GM06990 (cell line): ENCODE data around the gene SUSD3.

Experiments
- DNase-seq: peaks from one replicate; pipeline ENCODE4 v3.0.0-alpha.2; 2011; ENCODE audit not compliant: insufficient read length; ENCODE audit errors: extremely low read depth
- H3K27me3 ChIP-seq: replicated peaks from 2 replicates; pipeline ENCODE4 v1.6.0; 2011; ENCODE audit warnings: low read length; ENCODE audit not compliant: control insufficient read depth, insufficient read depth
- H3K36me3 ChIP-seq: 2 replicates; pipeline ENCODE4 v1.5.1; 2011; ENCODE audit warnings: low read length; ENCODE audit not compliant: control insufficient read depth, insufficient read depth
- H3K4me3 ChIP-seq: replicated peaks from 2 replicates; pipeline ENCODE4 v1.5.1; 2011; ENCODE audit warnings: low read depth, mild to moderate bottlenecking, control low read depth, low read length
- TF ChIP-seq, protein P1 (sequence below): IDR thresholded peaks from 2 replicates; pipeline ENCODE4 v1.5.1; 2011; ENCODE audit warnings: low read length, control low read depth, mild to moderate bottlenecking, inconsistent platforms; ENCODE audit not compliant: insufficient read depth, poor library complexity, severe bottlenecking

SUSD3 gene

DNA sequence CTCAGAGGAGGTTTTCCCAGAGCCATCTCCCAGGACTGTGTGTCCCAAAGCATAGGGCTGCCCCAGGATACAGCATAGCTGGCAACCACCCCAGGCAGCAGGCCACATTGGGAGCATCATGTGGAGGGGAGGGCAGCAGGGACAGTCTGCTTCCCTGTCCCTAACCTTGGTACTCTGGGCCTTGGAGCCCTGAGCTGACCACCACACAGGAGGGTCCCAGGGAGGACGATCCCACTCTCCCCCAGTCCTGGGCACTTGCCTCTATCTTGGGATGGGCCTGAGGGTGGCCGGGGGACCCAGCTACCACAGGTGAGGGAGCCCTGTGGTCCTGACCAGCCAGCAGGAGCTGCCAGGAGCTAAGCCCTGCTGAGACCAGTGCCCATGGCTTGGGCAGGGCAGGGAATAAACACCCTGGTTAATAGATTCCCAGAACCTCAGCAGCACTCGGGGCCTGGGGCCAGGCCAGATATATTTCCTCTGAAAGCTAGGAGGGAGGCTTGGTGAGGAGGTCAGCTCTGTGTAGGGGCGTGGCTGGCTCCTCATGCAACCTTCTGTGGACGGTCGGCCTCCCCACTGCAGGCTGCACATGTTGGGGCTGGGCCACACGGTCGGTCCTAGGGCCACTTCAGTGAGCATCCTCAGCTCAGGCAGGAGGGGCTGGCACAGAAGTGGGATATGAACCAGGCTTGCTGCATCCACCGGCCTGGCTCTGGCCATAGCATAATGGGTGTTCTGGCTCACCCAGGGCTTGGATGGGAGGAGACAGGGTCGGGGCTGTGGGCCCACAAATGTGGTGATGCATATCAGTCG is 71.4 kb downstream of the SUSD3 start:
- H3K36me3 ChIP-seq: no peaks in the 10 kb centered on the region
- TF ChIP-seq, protein P1, sequence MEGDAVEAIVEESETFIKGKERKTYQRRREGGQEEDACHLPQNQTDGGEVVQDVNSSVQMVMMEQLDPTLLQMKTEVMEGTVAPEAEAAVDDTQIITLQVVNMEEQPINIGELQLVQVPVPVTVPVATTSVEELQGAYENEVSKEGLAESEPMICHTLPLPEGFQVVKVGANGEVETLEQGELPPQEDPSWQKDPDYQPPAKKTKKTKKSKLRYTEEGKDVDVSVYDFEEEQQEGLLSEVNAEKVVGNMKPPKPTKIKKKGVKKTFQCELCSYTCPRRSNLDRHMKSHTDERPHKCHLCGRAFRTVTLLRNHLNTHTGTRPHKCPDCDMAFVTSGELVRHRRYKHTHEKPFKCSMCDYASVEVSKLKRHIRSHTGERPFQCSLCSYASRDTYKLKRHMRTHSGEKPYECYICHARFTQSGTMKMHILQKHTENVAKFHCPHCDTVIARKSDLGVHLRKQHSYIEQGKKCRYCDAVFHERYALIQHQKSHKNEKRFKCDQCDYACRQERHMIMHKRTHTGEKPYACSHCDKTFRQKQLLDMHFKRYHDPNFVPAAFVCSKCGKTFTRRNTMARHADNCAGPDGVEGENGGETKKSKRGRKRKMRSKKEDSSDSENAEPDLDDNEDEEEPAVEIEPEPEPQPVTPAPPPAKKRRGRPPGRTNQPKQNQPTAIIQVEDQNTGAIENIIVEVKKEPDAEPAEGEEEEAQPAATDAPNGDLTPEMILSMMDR: no peak
- no peaks in the 10 kb centered on the region for H3K27me3 ChIP-seq
- no peak overlapping the region for H3K4me3 ChIP-seq
- DNase-seq: no peak

DNA sequence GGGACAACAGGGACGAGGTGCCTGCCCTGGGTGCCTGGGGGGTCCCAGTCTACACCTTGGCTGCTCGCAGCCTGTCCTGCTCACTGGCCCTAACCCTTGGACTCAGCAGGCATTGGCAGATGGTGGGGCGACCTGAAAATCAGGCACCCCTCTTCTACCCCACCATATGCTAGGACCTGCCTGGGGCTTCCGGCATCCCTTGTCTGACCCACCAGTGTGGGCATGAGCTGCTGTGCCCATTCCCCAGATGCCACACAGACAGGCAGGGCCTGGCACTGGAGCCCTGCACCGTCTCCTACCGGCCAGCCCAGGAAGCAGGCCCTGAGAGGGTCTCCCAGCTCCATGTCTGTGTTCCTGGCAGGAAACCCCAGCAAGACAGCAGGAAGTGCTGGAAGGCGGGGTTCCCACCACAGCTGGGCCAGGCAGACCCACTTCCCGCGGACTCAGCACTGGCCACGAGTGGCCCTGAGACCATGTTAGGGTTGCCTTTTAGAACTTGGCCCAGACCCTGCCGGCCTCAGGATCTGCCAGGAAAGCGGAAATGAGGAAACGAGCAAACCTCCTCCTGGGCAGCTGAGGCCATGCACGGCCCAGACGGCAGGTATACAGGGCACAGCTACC is 72.5 kb downstream of the SUSD3 start:
- DNase-seq: no peak
- H3K4me3 ChIP-seq: no peak overlapping the region
- H3K27me3 ChIP-seq: no peaks in the 10 kb centered on the region
- TF ChIP-seq, protein P1: no peak
- H3K36me3 ChIP-seq: no peaks in the 10 kb centered on the region

DNA sequence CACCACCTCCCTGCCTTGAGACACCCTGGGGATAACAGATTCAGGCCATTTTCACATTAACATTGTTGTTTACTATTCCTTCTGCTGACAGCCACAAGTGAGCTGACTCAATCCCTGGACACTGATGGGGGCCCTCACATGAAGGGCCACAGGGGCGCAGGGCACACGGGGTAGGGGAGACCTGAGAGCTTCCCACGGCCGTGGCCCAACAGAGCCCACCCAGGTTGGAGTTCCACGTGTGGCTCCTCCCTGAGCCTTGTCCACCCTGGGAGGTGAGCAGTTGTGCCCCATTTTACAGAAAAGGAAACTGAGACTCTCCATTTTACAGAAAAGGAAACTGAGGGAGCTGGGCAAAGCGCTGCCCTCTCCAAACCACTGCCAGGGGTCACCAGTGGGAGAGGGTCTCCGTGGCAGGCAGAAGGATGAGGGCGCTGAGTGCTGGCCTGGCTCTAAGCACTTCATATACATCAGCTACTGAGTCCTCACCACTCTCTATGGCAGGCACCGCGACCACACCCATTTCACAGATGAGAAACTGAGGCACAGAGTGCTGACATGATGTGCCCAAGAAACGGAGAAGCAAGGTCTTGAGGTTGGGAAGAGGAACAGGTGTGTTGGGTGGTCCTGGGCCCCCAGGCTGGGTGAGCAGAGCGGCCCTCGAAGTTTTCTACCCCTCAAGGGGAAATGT is 73.2 kb downstream of the SUSD3 start:
- TF ChIP-seq, protein P1: no peak

DNA sequence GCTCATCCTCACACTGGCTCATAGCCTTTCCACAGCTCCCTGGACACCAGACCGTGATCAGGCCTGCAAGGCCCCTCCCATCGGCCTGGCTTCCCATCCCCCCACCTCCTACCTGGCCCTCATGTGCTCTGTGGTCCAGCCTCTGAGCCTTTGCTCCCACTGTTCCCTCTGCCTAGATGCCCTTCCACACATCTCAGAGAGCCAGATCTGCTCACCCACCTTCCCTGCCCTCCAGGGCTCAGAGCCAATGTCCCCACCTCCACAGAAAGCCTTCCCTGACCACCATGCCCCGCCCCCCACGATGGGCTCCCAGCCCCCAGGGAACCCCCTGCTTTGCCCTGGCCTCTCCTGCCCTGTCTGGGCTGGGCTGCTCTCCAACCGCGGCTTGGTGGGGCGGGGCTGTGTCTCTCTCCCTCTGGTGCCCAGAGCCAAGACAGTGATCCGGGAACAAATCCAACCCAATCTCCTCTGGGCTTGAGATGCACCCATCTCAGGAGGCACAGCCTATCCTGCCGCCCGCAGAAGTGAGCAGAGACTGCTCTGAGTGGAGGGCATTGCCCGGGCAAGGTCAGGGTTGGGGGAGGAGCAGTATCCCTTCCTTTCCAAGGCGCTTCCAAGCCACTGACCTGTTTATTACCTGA is 73.9 kb downstream of the SUSD3 start:
- Histone ChIP-seq H3K4me3 (peak overlapping the region; percentile 77), H3K36me3 (no peaks in the 10 kb centered on the region), H3K27me3 (no peaks in the 10 kb centered on the region)
- DNase-seq: no peak
- TF ChIP-seq, protein P1: no peak

More for the DNA sequence above, 73.2 kb downstream of the SUSD3 start:
- Histone ChIP-seq H3K36me3 (no peaks in the 10 kb centered on the region), H3K4me3 (no peak overlapping the region), H3K27me3 (no peaks in the 10 kb centered on the region)
- DNase-seq: no peak

DNA sequence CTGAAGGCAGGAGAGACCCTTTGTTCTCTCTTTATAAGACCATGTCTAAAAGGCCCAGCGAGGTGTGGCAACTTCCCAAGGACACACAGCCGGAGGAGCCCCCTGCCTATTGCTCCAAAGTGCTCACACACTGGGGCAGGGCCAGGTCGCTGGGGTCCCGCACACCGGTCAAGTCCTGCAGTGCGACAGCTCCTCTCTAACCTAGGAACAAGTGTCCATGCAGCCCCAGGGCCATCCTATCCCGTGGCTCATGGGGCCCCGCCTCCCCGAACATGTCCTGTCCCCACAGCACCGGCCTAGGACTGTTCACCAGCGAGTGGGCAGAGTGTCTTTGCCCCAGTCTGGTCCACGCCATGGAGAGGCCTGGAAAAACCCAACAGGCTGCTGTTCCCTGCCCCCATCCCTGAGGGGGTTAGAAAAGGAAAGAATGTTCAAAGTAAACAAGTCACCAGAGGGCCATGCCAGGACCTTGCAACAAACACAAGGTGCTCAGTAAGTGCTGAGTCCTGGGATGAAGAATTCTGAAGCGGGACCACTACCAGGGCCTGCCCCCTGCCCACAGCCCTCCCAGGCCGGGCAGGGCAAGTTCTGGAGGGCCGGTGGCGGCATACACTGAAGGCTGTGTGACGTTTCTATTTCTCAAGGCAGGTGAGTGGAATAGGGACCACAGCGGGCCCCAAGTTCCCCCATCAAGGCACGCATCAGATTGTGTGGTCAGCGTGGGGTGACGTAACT is 74.6 kb downstream of the SUSD3 start:
- Histone ChIP-seq H3K27me3 (no peaks in the 10 kb centered on the region), H3K4me3 (peak overlapping the region; percentile 77), H3K36me3 (no peaks in the 10 kb centered on the region)
- no peak for DNase-seq
- TF ChIP-seq, protein P1: no peak
